Measurements from ENCODE around the gene LIPG.

GRCh38 chr18:49555641-49556040, 6.2 kb upstream of the LIPG start:
- no peak for TF ChIP-seq CTCF (IDR thresholded peaks at IDR 0.05 in 4 of 5, conservative IDR thresholded peaks at IDR 0.05 in 1 of 5)
- TF ChIP-seq POLR2A (IDR thresholded peaks at IDR 0.05): no peak
